ENCODE measurements around the gene WSB1. TPM values are rescaled to one million over a fixed set of nuclear protein-coding genes. Genes with fewer than 3 reads are reported as not detected.

WSB1 gene
- total RNA-seq, 1 experiment from 2014 or later = 160 TPM

GRCh38 chr17:27361695-27362094, 67.8 kb downstream of the WSB1 start:
- no peaks in the 10 kb centered on the region for H3K4me1 ChIP-seq
- no peak overlapping the region for H3K4me3 ChIP-seq
- no peak overlapping the region for H3K27ac ChIP-seq
- H3K36me3 ChIP-seq = no peaks in the 10 kb centered on the region
- 0 out of 2 replicates have a peak, but pooled peaks cover 12% of the 10 kb centered on the region for H3K27me3 ChIP-seq
- DNase-seq = no peak
- H3K9me3 ChIP-seq (replicated peaks) = 0 out of 2 replicates have a peak, but pooled peaks cover 3% of the 10 kb centered on the region

- Histone ChIP-seq H3K4me1 (no peaks in the 10 kb centered on the region), H3K27me3 (0 out of 2 replicates have a peak, but pooled peaks cover 12% of the 10 kb centered on the region), H3K9me3 (replicated peaks) (0 out of 2 replicates have a peak, but pooled peaks cover 3% of the 10 kb centered on the region), H3K36me3 (no peaks in the 10 kb centered on the region), H3K4me3 (no peak overlapping the region), H3K27ac (no peak overlapping the region)
- no peak for DNase-seq
These were observed 68.6 kb downstream of the WSB1 start for GRCh38 chr17:27362503-27362902.

- no peak for DNase-seq
- H3K27me3 ChIP-seq = 0 out of 2 replicates have a peak, but pooled peaks cover 12% of the 10 kb centered on the region
- no peaks in the 10 kb centered on the region for H3K4me1 ChIP-seq
- 0 out of 2 replicates have a peak, but pooled peaks cover 3% of the 10 kb centered on the region for H3K9me3 ChIP-seq (replicated peaks)
- H3K27ac ChIP-seq = no peak overlapping the region
- H3K4me3 ChIP-seq = no peak overlapping the region
- H3K36me3 ChIP-seq = no peaks in the 10 kb centered on the region
These were observed 69.0 kb downstream of the WSB1 start for GRCh38 chr17:27362909-27363308.

- Histone ChIP-seq H3K27me3 (0 out of 2 replicates have a peak, but pooled peaks cover 12% of the 10 kb centered on the region), H3K4me3 (no peak overlapping the region), H3K36me3 (no peaks in the 10 kb centered on the region), H3K4me1 (no peaks in the 10 kb centered on the region), H3K9me3 (replicated peaks) (0 out of 2 replicates have a peak, but pooled peaks cover 3% of the 10 kb centered on the region), H3K27ac (no peak overlapping the region)
- no peak for DNase-seq
These were observed 69.4 kb downstream of the WSB1 start for GRCh38 chr17:27363326-27363725.

Other genes starting within 250 kb of the WSB1 start
- gene KSR1, start 162.3 kb downstream of the WSB1 start, total RNA-seq (2014; rRNA removed; shearing (Covaris generic)) = 35.9 and 37.6 TPM in 2 replicates

All from SJCRH30 (cell line).